ENCODE data around the gene PRR23E. TPM values are rescaled to one million over a fixed set of nuclear protein-coding genes. Genes with fewer than 3 reads are reported as not detected.

PRR23E gene
- total and polyA plus RNA-seq, 3 experiments from 2014 or later, result not detected

DNA sequence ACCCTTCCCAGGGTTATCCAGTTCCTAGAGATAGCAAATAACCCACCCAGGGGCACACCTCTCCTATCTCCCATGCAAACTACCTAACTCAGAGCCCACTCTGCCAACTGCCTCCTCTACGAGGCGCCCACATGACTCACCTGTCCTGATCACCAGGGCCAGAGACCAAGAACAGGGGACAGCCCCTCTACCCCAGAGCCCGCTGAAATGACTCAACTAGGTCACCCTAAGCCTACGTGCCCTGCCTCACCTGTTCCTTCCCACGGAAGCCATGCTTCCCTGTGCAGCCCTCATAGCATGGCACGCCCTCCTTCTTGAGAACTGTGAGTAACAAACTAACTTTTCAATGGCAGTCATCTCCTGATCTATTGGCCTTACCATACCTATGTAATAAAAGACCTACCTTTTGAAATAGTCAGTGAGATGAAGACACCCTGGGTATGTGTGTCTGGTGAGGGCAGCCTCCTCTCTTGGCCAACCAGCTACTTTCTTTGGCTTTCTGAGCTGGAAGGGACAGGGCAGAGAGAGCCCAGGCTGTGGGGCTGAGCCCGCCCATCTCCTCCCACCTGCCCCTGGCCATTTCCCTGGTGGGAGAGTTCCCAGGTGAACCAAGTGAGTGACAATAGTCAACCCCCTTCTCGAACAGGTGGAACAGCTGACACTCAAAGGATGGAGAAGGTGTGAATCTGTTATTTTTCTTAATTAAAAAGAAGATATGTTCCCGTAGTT lies 25.5 kb upstream of the PRR23E start:
- Mint-ChIP-seq H3K9me3 (no peaks in the 10 kb centered on the region), H3K4me3 (no peak overlapping the region)
- H3K9me3 ChIP-seq (ENCODE audit: low read length), result no peaks in the 10 kb centered on the region

DNA sequence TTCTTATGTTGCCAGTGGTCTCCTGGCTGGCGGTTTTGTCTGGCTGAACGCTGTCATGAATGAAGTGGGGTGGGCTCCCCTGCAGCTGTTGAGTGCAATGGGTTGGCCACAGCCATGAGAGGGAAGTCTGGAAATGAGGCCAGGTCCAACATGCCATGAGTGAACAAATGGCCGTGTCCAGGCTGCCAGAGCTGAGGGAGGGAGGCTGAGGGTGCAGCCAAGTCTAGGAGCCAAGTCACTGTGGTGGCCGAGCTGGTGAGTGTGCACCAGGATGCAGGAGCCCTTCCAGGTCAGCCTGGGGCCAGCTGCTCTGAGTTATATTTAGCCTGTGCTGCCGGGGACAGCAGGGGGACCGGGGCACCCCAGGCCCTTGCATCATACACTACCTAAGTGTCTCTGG lies 24.7 kb upstream of the PRR23E start:
- Histone ChIP-seq H3K9me3 (ENCODE audit: low read length) (no peaks in the 10 kb centered on the region), H3K27me3 (ENCODE audit: insufficient read depth, low read length, poor library complexity, severe bottlenecking) (no peaks in the 10 kb centered on the region), H3K4me1 (ENCODE audit: insufficient read depth, low read length) (no peaks in the 10 kb centered on the region), H3K36me3 (ENCODE audit: insufficient read depth, low read length) (no peaks in the 10 kb centered on the region), H3K4me3 (ENCODE audit: low read length) (no peak overlapping the region), H3K27ac (ENCODE audit: low read depth, low read length) (no peak overlapping the region)
- POLR2A ChIA-PET, result no interaction called here
- Mint-ChIP-seq H3K9me3 (no peaks in the 10 kb centered on the region), H3K27me3 (peaks cover 16 to 53% of the 10 kb centered on the region in 2 donors), H3K4me1 (no peaks in the 10 kb centered on the region), H3K4me3 (no peak overlapping the region), H3K36me3 (no peaks in the 10 kb centered on the region), H3K27ac (no peak overlapping the region)
- CTCF ChIA-PET, result no interaction called here
- DNase-seq, result no peak

More for the DNA sequence above, 25.5 kb upstream of the PRR23E start:
- H3K4me3 ChIP-seq (ENCODE audit: low read length), result no peak overlapping the region
- POLR2A ChIA-PET, result no interaction called here
- Mint-ChIP-seq H3K36me3 (no peaks in the 10 kb centered on the region), H3K27me3 (peaks cover 16 to 46% of the 10 kb centered on the region in 2 donors), H3K27ac (no peak overlapping the region), H3K4me1 (no peaks in the 10 kb centered on the region)
- CTCF ChIA-PET, result no interaction called here
- no peak for DNase-seq
- no peaks in the 10 kb centered on the region for H3K4me1 ChIP-seq (ENCODE audit: insufficient read depth, low read length)
- H3K27me3 ChIP-seq (ENCODE audit: insufficient read depth, low read length, poor library complexity, severe bottlenecking), result no peaks in the 10 kb centered on the region
- H3K36me3 ChIP-seq (ENCODE audit: insufficient read depth, low read length), result no peaks in the 10 kb centered on the region
- no peak overlapping the region for H3K27ac ChIP-seq (ENCODE audit: low read depth, low read length)

DNA sequence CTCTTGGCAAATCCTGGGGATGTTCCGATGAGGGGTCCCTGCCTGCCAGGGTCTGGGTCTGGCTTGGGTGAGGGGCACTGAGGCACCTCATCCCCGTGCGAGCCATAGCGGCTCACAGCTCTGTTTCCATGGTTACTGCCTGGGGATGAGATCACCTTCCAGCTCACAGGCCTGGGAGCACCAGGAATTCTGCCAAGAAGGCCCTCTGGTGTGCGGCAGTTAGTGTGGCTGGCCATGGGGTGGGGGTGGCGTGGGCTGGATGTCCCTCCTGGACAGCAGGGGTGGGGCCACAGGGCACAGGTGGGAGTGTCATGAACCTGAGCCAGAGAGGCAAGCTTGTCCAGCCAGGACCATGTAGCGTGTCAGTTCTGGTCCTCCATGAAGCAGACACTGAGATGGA lies 22.1 kb upstream of the PRR23E start:
- Mint-ChIP-seq H3K4me1 (no peaks in the 10 kb centered on the region), H3K9me3 (no peaks in the 10 kb centered on the region), H3K4me3 (no peak overlapping the region), H3K36me3 (no peaks in the 10 kb centered on the region), H3K27me3 (peaks cover 19 to 57% of the 10 kb centered on the region in 2 donors), H3K27ac (no peak overlapping the region)
- Histone ChIP-seq H3K27me3 (ENCODE audit: insufficient read depth, low read length, poor library complexity, severe bottlenecking) (no peaks in the 10 kb centered on the region), H3K4me1 (ENCODE audit: insufficient read depth, low read length) (no peaks in the 10 kb centered on the region), H3K4me3 (ENCODE audit: low read length) (no peak overlapping the region), H3K36me3 (ENCODE audit: insufficient read depth, low read length) (no peaks in the 10 kb centered on the region), H3K27ac (ENCODE audit: low read depth, low read length) (no peak overlapping the region), H3K9me3 (ENCODE audit: low read length) (no peaks in the 10 kb centered on the region)
- ChIA-PET POLR2A (no interaction called here), CTCF (interaction anchor here (1.2 kb wide), 1 partner anchor 15 kb away, joined by 3 read pairs; no protein-coding TSS in a partner anchor)
- no peak for DNase-seq

DNA sequence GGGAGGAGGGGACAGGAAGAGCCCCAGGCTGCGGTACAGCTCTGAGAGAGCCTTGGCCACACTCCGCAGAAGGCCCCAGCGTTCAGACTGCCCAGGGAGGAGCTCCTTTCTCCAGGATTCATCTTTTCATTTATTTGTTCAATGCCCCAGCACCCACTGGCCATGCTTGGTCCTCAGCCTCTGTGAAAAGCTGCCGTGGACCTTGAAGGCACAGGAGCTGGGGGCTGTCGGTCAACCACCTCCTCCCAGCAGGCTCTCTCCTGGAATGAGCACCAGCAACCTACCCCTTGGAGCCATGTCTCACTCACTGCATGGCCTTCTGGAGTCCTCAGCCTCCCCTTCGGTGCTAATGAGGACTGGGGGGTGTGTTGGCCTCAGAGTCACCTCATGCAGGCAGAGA lies 21.6 kb upstream of the PRR23E start:
- peaks cover 21 to 57% of the 10 kb centered on the region in 2 donors for H3K27me3 Mint-ChIP-seq
- H3K36me3 ChIP-seq (ENCODE audit: insufficient read depth, low read length), result no peaks in the 10 kb centered on the region
- no peak overlapping the region for H3K27ac Mint-ChIP-seq

DNA sequence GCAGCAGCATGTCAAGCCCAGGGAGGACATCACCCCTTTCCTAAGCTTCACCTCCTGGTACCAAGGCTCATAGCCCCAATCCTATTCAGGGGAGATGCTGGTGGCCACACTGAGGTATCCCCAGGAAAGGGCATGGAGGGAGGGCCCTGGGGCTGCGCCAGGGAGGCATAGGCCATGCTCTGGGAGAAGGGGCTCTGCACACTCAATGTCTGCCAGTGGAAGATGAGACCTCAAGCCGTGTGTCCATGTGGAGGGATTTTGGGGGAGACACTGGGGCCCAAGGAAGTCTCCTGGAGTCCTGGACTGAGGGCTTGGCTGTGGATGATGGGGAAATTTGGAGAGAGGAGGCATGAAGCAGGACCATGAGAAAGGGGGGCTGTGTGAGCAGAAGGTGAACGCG lies 21.2 kb upstream of the PRR23E start:
- Mint-ChIP-seq H3K36me3 (no peaks in the 10 kb centered on the region), H3K27ac (no peak overlapping the region), H3K4me1 (no peaks in the 10 kb centered on the region), H3K9me3 (no peaks in the 10 kb centered on the region), H3K4me3 (no peak overlapping the region), H3K27me3 (peaks cover 21 to 55% of the 10 kb centered on the region in 2 donors)
- no peak overlapping the region for H3K27ac ChIP-seq (ENCODE audit: low read depth, low read length)
- H3K36me3 ChIP-seq (ENCODE audit: insufficient read depth, low read length), result no peaks in the 10 kb centered on the region
- H3K4me3 ChIP-seq (ENCODE audit: low read length), result no peak overlapping the region
- CTCF ChIA-PET, result no interaction called here
- no peak for DNase-seq
- POLR2A ChIA-PET, result no interaction called here
- H3K4me1 ChIP-seq (ENCODE audit: insufficient read depth, low read length), result no peaks in the 10 kb centered on the region
- H3K9me3 ChIP-seq (ENCODE audit: low read length), result no peaks in the 10 kb centered on the region
- no peaks in the 10 kb centered on the region for H3K27me3 ChIP-seq (ENCODE audit: insufficient read depth, low read length, poor library complexity, severe bottlenecking)

More for the DNA sequence above, 21.6 kb upstream of the PRR23E start:
- no peak for DNase-seq
- Histone ChIP-seq H3K27ac (ENCODE audit: low read depth, low read length) (no peak overlapping the region), H3K4me3 (ENCODE audit: low read length) (no peak overlapping the region), H3K9me3 (ENCODE audit: low read length) (no peaks in the 10 kb centered on the region), H3K4me1 (ENCODE audit: insufficient read depth, low read length) (no peaks in the 10 kb centered on the region), H3K27me3 (ENCODE audit: insufficient read depth, low read length, poor library complexity, severe bottlenecking) (no peaks in the 10 kb centered on the region)
- H3K36me3 Mint-ChIP-seq, result no peaks in the 10 kb centered on the region
- H3K9me3 Mint-ChIP-seq, result no peaks in the 10 kb centered on the region
- no peaks in the 10 kb centered on the region for H3K4me1 Mint-ChIP-seq
- H3K4me3 Mint-ChIP-seq, result no peak overlapping the region
- CTCF ChIA-PET, result interaction anchor here (1.2 kb wide), 1 partner anchor 14 kb away, joined by 3 read pairs; no protein-coding TSS in a partner anchor
- POLR2A ChIA-PET, result no interaction called here

DNA sequence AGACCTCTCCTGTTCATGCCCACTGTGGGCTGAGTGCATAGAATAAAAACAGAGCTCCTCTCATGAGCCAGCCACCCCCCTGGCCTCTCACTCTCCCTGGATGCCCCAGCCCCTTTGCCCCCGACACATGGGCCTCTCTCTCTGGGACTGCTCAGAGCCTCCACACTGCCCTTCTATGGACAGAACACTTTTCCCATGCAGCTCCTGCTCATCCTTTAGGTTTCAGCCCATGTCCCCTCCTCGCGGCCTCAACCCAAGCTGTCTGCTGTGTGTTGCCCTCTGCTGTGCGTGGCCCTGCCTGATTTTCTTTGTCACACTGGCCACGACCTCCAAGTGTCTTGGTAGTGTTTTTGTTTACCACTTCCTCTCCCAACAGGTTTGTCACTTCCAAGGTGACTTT lies 20.7 kb upstream of the PRR23E start:
- Histone ChIP-seq H3K27me3 (ENCODE audit: insufficient read depth, low read length, poor library complexity, severe bottlenecking) (no peaks in the 10 kb centered on the region), H3K36me3 (ENCODE audit: insufficient read depth, low read length) (no peaks in the 10 kb centered on the region), H3K4me1 (ENCODE audit: insufficient read depth, low read length) (no peaks in the 10 kb centered on the region), H3K4me3 (ENCODE audit: low read length) (no peak overlapping the region), H3K27ac (ENCODE audit: low read depth, low read length) (no peak overlapping the region), H3K9me3 (ENCODE audit: low read length) (no peaks in the 10 kb centered on the region)
- H3K27me3 Mint-ChIP-seq, result peaks cover 21 to 51% of the 10 kb centered on the region in 2 donors
- no peak for DNase-seq
- no peak overlapping the region for H3K4me3 Mint-ChIP-seq
- CTCF ChIA-PET, result no interaction called here
- POLR2A ChIA-PET, result no interaction called here
- H3K27ac Mint-ChIP-seq, result no peak overlapping the region
- H3K4me1 Mint-ChIP-seq, result no peaks in the 10 kb centered on the region
- no peaks in the 10 kb centered on the region for H3K36me3 Mint-ChIP-seq
- no peaks in the 10 kb centered on the region for H3K9me3 Mint-ChIP-seq

DNA sequence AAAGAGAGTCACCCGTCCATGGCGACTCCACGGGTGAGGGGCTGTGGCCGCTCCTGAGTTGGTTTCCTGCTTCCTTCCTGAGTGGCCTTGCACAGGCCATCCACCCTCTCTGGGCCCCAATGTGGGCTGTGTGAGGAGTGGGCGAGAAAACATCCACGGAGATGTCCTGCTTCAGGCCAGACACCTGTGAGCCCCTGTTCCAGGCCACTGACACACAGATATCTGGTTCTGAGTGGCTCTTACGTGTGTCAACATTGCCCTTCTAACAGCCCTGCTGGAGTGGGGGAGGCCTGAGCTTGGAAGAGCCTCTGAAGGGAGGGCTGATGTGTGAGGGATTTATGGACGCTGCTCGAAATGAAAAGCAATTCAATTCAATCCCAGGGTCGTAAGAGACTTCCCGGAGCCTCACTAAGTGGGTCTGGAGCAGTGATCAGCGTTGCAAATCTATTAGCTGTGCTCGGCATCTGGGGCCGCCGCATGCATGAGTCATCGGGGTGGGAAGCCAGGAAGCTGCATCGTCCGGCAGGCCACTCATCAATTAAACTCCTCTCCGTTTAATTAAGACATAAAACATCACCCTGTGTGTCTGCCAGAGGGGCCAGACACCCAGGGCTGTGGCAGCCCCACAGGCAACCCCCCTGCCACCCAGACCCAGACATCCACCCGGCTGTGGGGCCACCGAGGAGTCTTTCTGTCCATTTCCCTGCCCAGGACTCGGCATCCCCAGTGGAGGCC lies 20.0 kb upstream of the PRR23E start:
- DNase-seq, result no peak
- peaks cover 21 to 49% of the 10 kb centered on the region in 2 donors for H3K27me3 Mint-ChIP-seq
- Histone ChIP-seq H3K27ac (ENCODE audit: low read depth, low read length) (no peak overlapping the region), H3K27me3 (ENCODE audit: insufficient read depth, low read length, poor library complexity, severe bottlenecking) (no peaks in the 10 kb centered on the region), H3K36me3 (ENCODE audit: insufficient read depth, low read length) (no peaks in the 10 kb centered on the region), H3K9me3 (ENCODE audit: low read length) (no peaks in the 10 kb centered on the region), H3K4me1 (ENCODE audit: insufficient read depth, low read length) (no peaks in the 10 kb centered on the region), H3K4me3 (ENCODE audit: low read length) (no peak overlapping the region)
- H3K4me1 Mint-ChIP-seq, result no peaks in the 10 kb centered on the region
- H3K9me3 Mint-ChIP-seq, result peaks cover 0 to 1% (median 0%) of the 10 kb centered on the region in 5 donors
- ChIA-PET CTCF (no interaction called here), POLR2A (no interaction called here)
- no peak overlapping the region for H3K4me3 Mint-ChIP-seq
- H3K36me3 Mint-ChIP-seq, result no peaks in the 10 kb centered on the region
- H3K27ac Mint-ChIP-seq, result no peak overlapping the region

DNA sequence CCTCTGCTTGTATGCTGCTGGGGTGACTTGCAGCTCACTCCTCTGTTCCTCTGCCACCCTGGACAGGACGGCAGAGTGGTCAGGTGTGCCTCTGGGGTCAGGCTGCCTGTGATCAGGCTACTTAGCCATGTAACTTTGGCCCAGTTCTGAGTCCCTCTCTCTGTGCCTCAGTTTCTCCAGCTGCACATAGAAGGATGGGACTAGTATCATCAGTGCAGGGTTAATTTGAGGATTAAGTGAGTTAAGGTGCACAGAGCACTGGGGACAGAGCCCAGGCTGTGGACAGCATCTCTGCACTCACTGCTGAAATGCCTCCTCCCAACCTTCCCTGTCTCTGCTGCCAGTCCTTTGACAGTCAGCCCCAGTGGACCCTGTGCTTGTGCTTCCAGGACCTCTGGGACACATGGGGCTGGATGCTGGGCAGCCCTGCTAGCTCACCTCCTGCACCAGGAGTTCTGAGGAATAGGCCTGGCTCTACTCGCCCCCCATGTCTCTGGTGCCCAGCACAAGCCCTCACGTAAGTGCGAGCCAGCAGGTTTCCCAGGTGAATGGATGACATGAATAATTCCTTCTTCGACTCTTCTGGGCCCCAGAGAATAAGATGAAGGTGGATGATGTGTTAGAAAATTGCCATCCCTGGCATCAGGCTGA lies 19.3 kb upstream of the PRR23E start:
- Mint-ChIP-seq H3K27ac (peak overlapping the region in 1 of 8 donors; percentile 68), H3K4me1 (no peaks in the 10 kb centered on the region), H3K27me3 (peaks cover 21 to 42% of the 10 kb centered on the region in 2 donors), H3K4me3 (no peak overlapping the region), H3K9me3 (peaks cover 0 to 2% (median 0%) of the 10 kb centered on the region in 5 donors), H3K36me3 (no peaks in the 10 kb centered on the region)
- Histone ChIP-seq H3K36me3 (ENCODE audit: insufficient read depth, low read length) (no peaks in the 10 kb centered on the region), H3K4me3 (ENCODE audit: low read length) (no peak overlapping the region), H3K27ac (ENCODE audit: low read depth, low read length) (no peak overlapping the region), H3K9me3 (ENCODE audit: low read length) (no peaks in the 10 kb centered on the region), H3K4me1 (ENCODE audit: insufficient read depth, low read length) (no peaks in the 10 kb centered on the region), H3K27me3 (ENCODE audit: insufficient read depth, low read length, poor library complexity, severe bottlenecking) (no peaks in the 10 kb centered on the region)
- DNase-seq, result no peak
- CTCF ChIA-PET, result no interaction called here
- POLR2A ChIA-PET, result no interaction called here
